ENCODE results near the gene DGKZ. TPM values are rescaled to one million over a fixed set of nuclear protein-coding genes. Genes with fewer than 3 reads are reported as not detected.
A peak's percentile ranks its signal among the peaks of the same experiment; 100 is the strongest.

Gene DGKZ
- total and polyA plus RNA-seq, 3 experiments from 2014 or later: 85.8 to 87.4 (median 87.2) TPM

- DNase-seq: no peak
- Mint-ChIP-seq H3K9me3 (peaks cover 0 to 5% (median 0%) of the 10 kb centered on the region in 5 donors), H3K27me3 (peaks cover 52 to 65% of the 10 kb centered on the region in 2 donors), H3K4me1 (peaks cover 26 to 41% (median 29%) of the 10 kb centered on the region in 3 donors), H3K27ac (no peak overlapping the region), H3K36me3 (peaks cover 0 to 6% (median 0%) of the 10 kb centered on the region in 3 donors), H3K4me3 (peak overlapping the region in 4 of 7 donors; percentile 12 to 59 (median 42))
- Histone ChIP-seq H3K9me3 (ENCODE audit: low read length) (no peaks in the 10 kb centered on the region), H3K4me3 (ENCODE audit: low read length) (no peak overlapping the region), H3K36me3 (ENCODE audit: insufficient read depth, low read length) (no peaks in the 10 kb centered on the region), H3K27ac (ENCODE audit: low read depth, low read length) (no peak overlapping the region), H3K27me3 (ENCODE audit: insufficient read depth, low read length, poor library complexity, severe bottlenecking) (peaks cover 30% of the 10 kb centered on the region), H3K4me1 (ENCODE audit: insufficient read depth, low read length) (peaks cover 22% of the 10 kb centered on the region)
- CTCF ChIA-PET: interaction anchor here (1.2 to 2.7 kb wide), 5 partner anchors 8 to 147 kb away, joined by 3 to 10 read pairs (median 6); no protein-coding TSS in a partner anchor
- POLR2A ChIA-PET: no interaction called here
These were observed 43.3 kb downstream of the DGKZ start for GRCh38 chr11:46390331-46391171.

- no peak for DNase-seq
- ChIA-PET POLR2A (no interaction called here), CTCF (interaction anchor here (1.8 kb wide), 1 partner anchor 22 kb away, joined by 7 read pairs; no protein-coding TSS in a partner anchor)
- no peak overlapping the region for H3K4me3 Mint-ChIP-seq
- peaks cover 30% of the 10 kb centered on the region for H3K27me3 ChIP-seq (ENCODE audit: insufficient read depth, low read length, poor library complexity, severe bottlenecking)
- H3K27ac Mint-ChIP-seq: no peak overlapping the region
- no peaks in the 10 kb centered on the region for H3K36me3 ChIP-seq (ENCODE audit: insufficient read depth, low read length)
- H3K27ac ChIP-seq (ENCODE audit: low read depth, low read length): no peak overlapping the region
- H3K9me3 Mint-ChIP-seq: peaks cover 0 to 2% (median 0%) of the 10 kb centered on the region in 5 donors
- no peak overlapping the region for H3K4me3 ChIP-seq (ENCODE audit: low read length)
- peaks cover 26 to 41% (median 29%) of the 10 kb centered on the region in 3 donors for H3K4me1 Mint-ChIP-seq
- H3K9me3 ChIP-seq (ENCODE audit: low read length): no peaks in the 10 kb centered on the region
- peaks cover 22% of the 10 kb centered on the region for H3K4me1 ChIP-seq (ENCODE audit: insufficient read depth, low read length)
- peaks cover 0 to 6% (median 1%) of the 10 kb centered on the region in 3 donors for H3K36me3 Mint-ChIP-seq
- H3K27me3 Mint-ChIP-seq: peaks cover 50 to 59% of the 10 kb centered on the region in 2 donors
These were observed 43.9 kb downstream of the DGKZ start for GRCh38 chr11:46391186-46391577.

GRCh38 chr11:46391578-46392420 lies 44.5 kb downstream of the DGKZ start, which contains the start of gene CHRM4:
Gene CHRM4, minus strand, starts transcription at chr11:46391776. Its CDS starts 5,219 bp downstream, at chr11:46386557.
- Histone ChIP-seq H3K4me1 (ENCODE audit: insufficient read depth, low read length) (peaks cover 22% of the 10 kb centered on the region), H3K27me3 (ENCODE audit: insufficient read depth, low read length, poor library complexity, severe bottlenecking) (peaks cover 30% of the 10 kb centered on the region), H3K9me3 (ENCODE audit: low read length) (no peaks in the 10 kb centered on the region), H3K4me3 (ENCODE audit: low read length) (no peak within 1 kb of the TSS), H3K27ac (ENCODE audit: low read depth, low read length) (no peak within 1 kb of the TSS), H3K36me3 (ENCODE audit: insufficient read depth, low read length) (no peaks in the 10 kb centered on the region)
- H3K27me3 Mint-ChIP-seq: peaks cover 45 to 53% of the 10 kb centered on the region in 2 donors
- H3K9me3 Mint-ChIP-seq: peaks cover 0 to 2% (median 0%) of the 10 kb centered on the region in 5 donors
- peaks cover 26 to 41% (median 29%) of the 10 kb centered on the region in 3 donors for H3K4me1 Mint-ChIP-seq
- POLR2A ChIA-PET: interaction anchor here (0.6 to 0.8 kb wide), 2 partner anchors 31 to 227 kb away, joined by 3 to 4 read pairs; no protein-coding TSS in a partner anchor
- H3K36me3 Mint-ChIP-seq: peaks cover 0 to 7% (median 0%) of the 10 kb centered on the region in 3 donors
- CTCF ChIA-PET: interaction anchor here (1.0 to 1.8 kb wide), 3 partner anchors 9 to 43 kb away, joined by 4 to 7 read pairs (median 6); no protein-coding TSS in a partner anchor
- H3K27ac Mint-ChIP-seq: peak within 1 kb of the TSS in 1 of 8 donors; percentile 67
- H3K4me3 Mint-ChIP-seq: peak within 1 kb of the TSS; percentile 28 to 76 (median 71)
- no peak for DNase-seq

- Histone ChIP-seq H3K4me3 (ENCODE audit: low read length) (peak overlapping the region; percentile 37), H3K27ac (ENCODE audit: low read depth, low read length) (no peak overlapping the region), H3K4me1 (ENCODE audit: insufficient read depth, low read length) (peaks cover 22% of the 10 kb centered on the region), H3K9me3 (ENCODE audit: low read length) (no peaks in the 10 kb centered on the region), H3K36me3 (ENCODE audit: insufficient read depth, low read length) (no peaks in the 10 kb centered on the region), H3K27me3 (ENCODE audit: insufficient read depth, low read length, poor library complexity, severe bottlenecking) (peaks cover 30% of the 10 kb centered on the region)
- Mint-ChIP-seq H3K4me1 (peaks cover 24 to 41% (median 29%) of the 10 kb centered on the region in 3 donors), H3K4me3 (peak overlapping the region; percentile 28 to 76 (median 71)), H3K27ac (peak overlapping the region in 1 of 8 donors; percentile 67), H3K9me3 (peaks cover 0 to 2% (median 0%) of the 10 kb centered on the region in 5 donors), H3K36me3 (peaks cover 0 to 15% (median 3%) of the 10 kb centered on the region in 3 donors), H3K27me3 (peaks cover 41 to 45% of the 10 kb centered on the region in 2 donors)
- peak; percentile 71 to 84 (median 73) for DNase-seq
- POLR2A ChIA-PET: interaction anchor here (0.8 kb wide), 1 partner anchor 32 kb away, joined by 3 read pairs; no protein-coding TSS in a partner anchor
- CTCF ChIA-PET: interaction anchor here (0.7 to 1.8 kb wide), 4 partner anchors 9 to 84 kb away, joined by 3 to 7 read pairs (median 5); no protein-coding TSS in a partner anchor
These were observed 45.4 kb downstream of the DGKZ start for GRCh38 chr11:46392421-46393230.

- Histone ChIP-seq H3K9me3 (ENCODE audit: low read length) (no peaks in the 10 kb centered on the region), H3K4me1 (ENCODE audit: insufficient read depth, low read length) (peaks cover 22% of the 10 kb centered on the region), H3K4me3 (ENCODE audit: low read length) (peak overlapping the region; percentile 37), H3K27me3 (ENCODE audit: insufficient read depth, low read length, poor library complexity, severe bottlenecking) (peaks cover 27% of the 10 kb centered on the region), H3K27ac (ENCODE audit: low read depth, low read length) (no peak overlapping the region), H3K36me3 (ENCODE audit: insufficient read depth, low read length) (no peaks in the 10 kb centered on the region)
- DNase-seq: no peak
- H3K36me3 Mint-ChIP-seq: peaks cover 0 to 21% (median 5%) of the 10 kb centered on the region in 3 donors
- H3K4me1 Mint-ChIP-seq: peaks cover 20 to 37% (median 24%) of the 10 kb centered on the region in 3 donors
- CTCF ChIA-PET: interaction anchor here (0.7 to 1.8 kb wide), 4 partner anchors 10 to 84 kb away, joined by 3 to 7 read pairs (median 5); no protein-coding TSS in a partner anchor
- peak overlapping the region; percentile 28 to 76 (median 71) for H3K4me3 Mint-ChIP-seq
- H3K27ac Mint-ChIP-seq: peak overlapping the region in 2 of 8 donors; percentile 33 to 67
- peaks cover 37 to 41% of the 10 kb centered on the region in 2 donors for H3K27me3 Mint-ChIP-seq
- POLR2A ChIA-PET: no interaction called here
- peaks cover 0 to 2% (median 0%) of the 10 kb centered on the region in 5 donors for H3K9me3 Mint-ChIP-seq
These were observed 46.0 kb downstream of the DGKZ start for GRCh38 chr11:46393231-46393616.

GRCh38 chr11:46393759-46394158 lies 46.5 kb downstream of the DGKZ start:
- H3K27ac Mint-ChIP-seq: peak overlapping the region in 1 of 8 donors; percentile 33
- Histone ChIP-seq H3K27me3 (ENCODE audit: insufficient read depth, low read length, poor library complexity, severe bottlenecking) (peaks cover 22% of the 10 kb centered on the region), H3K9me3 (ENCODE audit: low read length) (no peaks in the 10 kb centered on the region), H3K36me3 (ENCODE audit: insufficient read depth, low read length) (no peaks in the 10 kb centered on the region), H3K4me3 (ENCODE audit: low read length) (no peak overlapping the region), H3K27ac (ENCODE audit: low read depth, low read length) (no peak overlapping the region), H3K4me1 (ENCODE audit: insufficient read depth, low read length) (peaks cover 22% of the 10 kb centered on the region)
- H3K36me3 Mint-ChIP-seq: peaks cover 0 to 25% (median 5%) of the 10 kb centered on the region in 3 donors
- peaks cover 32 to 35% of the 10 kb centered on the region in 2 donors for H3K27me3 Mint-ChIP-seq
- peak overlapping the region in 1 of 7 donors; percentile 75 for H3K4me3 Mint-ChIP-seq
- no peak for DNase-seq
- ChIA-PET CTCF (no interaction called here), POLR2A (no interaction called here)
- peaks cover 19 to 31% (median 19%) of the 10 kb centered on the region in 3 donors for H3K4me1 Mint-ChIP-seq
- H3K9me3 Mint-ChIP-seq: peaks cover 0 to 2% (median 0%) of the 10 kb centered on the region in 5 donors

GRCh38 chr11:46397526-46397925 lies 50.3 kb downstream of the DGKZ start:
- no peaks in the 10 kb centered on the region for H3K27me3 ChIP-seq (ENCODE audit: insufficient read depth, low read length, poor library complexity, severe bottlenecking)
- Mint-ChIP-seq H3K9me3 (peaks cover 0 to 2% (median 0%) of the 10 kb centered on the region in 5 donors), H3K4me3 (no peak overlapping the region), H3K27me3 (peaks cover 13 to 17% of the 10 kb centered on the region in 2 donors), H3K36me3 (peaks cover 0 to 41% (median 10%) of the 10 kb centered on the region in 3 donors), H3K4me1 (peaks cover 7 to 11% (median 10%) of the 10 kb centered on the region in 3 donors), H3K27ac (no peak overlapping the region)
- CTCF ChIA-PET: no interaction called here
- DNase-seq: no peak
- H3K4me1 ChIP-seq (ENCODE audit: insufficient read depth, low read length): peaks cover 6% of the 10 kb centered on the region
- POLR2A ChIA-PET: no interaction called here
- no peak overlapping the region for H3K4me3 ChIP-seq (ENCODE audit: low read length)
- H3K36me3 ChIP-seq (ENCODE audit: insufficient read depth, low read length): no peaks in the 10 kb centered on the region
- no peak overlapping the region for H3K27ac ChIP-seq (ENCODE audit: low read depth, low read length)
- H3K9me3 ChIP-seq (ENCODE audit: low read length): no peaks in the 10 kb centered on the region
